Globus pallidus (tissue), 1 donor: ENCODE results near the gene PPP1R12B.
A peak's percentile ranks its signal among the peaks of the same experiment; 100 is the strongest.
"Not testable (repeated sequence)": the region's sequence is repeated elsewhere in the genome, so short reads cannot be mapped to it uniquely, and the experiment has no call there.

ENCODE experiments used
- DNase-seq: peaks from one replicate; pipeline ENCODE4 v3.0.0-alpha.2; 2015; ENCODE audit warnings: low spot score

PPP1R12B gene

GRCh38 chr1:202398439-202398838, 49.9 kb downstream of the PPP1R12B start:
- not testable (repeated sequence) for DNase-seq

- not testable (repeated sequence) for DNase-seq
Measured at GRCh38 chr1:202401771-202402170, 53.3 kb downstream of the PPP1R12B start.

- not testable (repeated sequence) for DNase-seq
Measured at GRCh38 chr1:202403381-202403780, 54.9 kb downstream of the PPP1R12B start.

- DNase-seq: no peak
Measured at GRCh38 chr1:202405928-202406327, 57.4 kb downstream of the PPP1R12B start.

GRCh38 chr1:202406896-202407295, 58.4 kb downstream of the PPP1R12B start:
- not testable (repeated sequence) for DNase-seq

- not testable (repeated sequence) for DNase-seq
Measured at GRCh38 chr1:202407378-202407777, 58.9 kb downstream of the PPP1R12B start.

GRCh38 chr1:202410251-202410650, 61.8 kb downstream of the PPP1R12B start:
- DNase-seq: not testable (repeated sequence)

GRCh38 chr1:202410854-202411357, 62.4 kb downstream of the PPP1R12B start:
- DNase-seq: not testable (repeated sequence)

GRCh38 chr1:202411422-202411821, 62.9 kb downstream of the PPP1R12B start:
- no peak for DNase-seq

GRCh38 chr1:202412421-202412820, 63.9 kb downstream of the PPP1R12B start:
- not testable (repeated sequence) for DNase-seq

GRCh38 chr1:202416641-202417040, 68.1 kb downstream of the PPP1R12B start:
- peak; percentile 87 for DNase-seq

- not testable (repeated sequence) for DNase-seq
Measured at GRCh38 chr1:202417141-202417540, 68.6 kb downstream of the PPP1R12B start.

- DNase-seq: peak; percentile 89
Measured at GRCh38 chr1:202417762-202418201, 69.3 kb downstream of the PPP1R12B start.

GRCh38 chr1:202419731-202420130, 71.2 kb downstream of the PPP1R12B start:
- not testable (repeated sequence) for DNase-seq

GRCh38 chr1:202420422-202421094, 72.1 kb downstream of the PPP1R12B start:
- not testable (repeated sequence) for DNase-seq

GRCh38 chr1:202422709-202423108, 74.2 kb downstream of the PPP1R12B start:
- not testable (repeated sequence) for DNase-seq

- DNase-seq: not testable (repeated sequence)
Measured at GRCh38 chr1:202424260-202424659, 75.8 kb downstream of the PPP1R12B start.

- not testable (repeated sequence) for DNase-seq
Measured at GRCh38 chr1:202430111-202430510, 81.6 kb downstream of the PPP1R12B start.

GRCh38 chr1:202432338-202432737, 83.8 kb downstream of the PPP1R12B start:
- DNase-seq: not testable (repeated sequence)

GRCh38 chr1:202433155-202434043, 84.9 kb downstream of the PPP1R12B start:
- no peak for DNase-seq

- DNase-seq: no peak
Measured at GRCh38 chr1:202434059-202434458, 85.6 kb downstream of the PPP1R12B start.

GRCh38 chr1:202438393-202439174, 90.1 kb downstream of the PPP1R12B start:
- DNase-seq: no peak
